A673 (cell line): ENCODE data around the gene SERPINA10. TPM values are rescaled to one million over a fixed set of nuclear protein-coding genes. Genes with fewer than 3 reads are reported as not detected.

Experiments used
- BruUV-seq: library from RNA; stranded (reverse); fragments of 400-500 nt; replicated peaks from 2 replicates; lab custom pipeline; 2021; lab: Mats Ljungman, UMichigan
- CTCF ChIA-PET: fragments of 300-600 bp; sonication (Branson Sonifier 250); formaldehyde crosslinking; loops from one replicate; lab custom pipeline; 2022; ENCODE audit warnings: antibody characterized with exemption; lab: Charles Lee
- POLR2A ChIA-PET: fragments of 300-600 bp; sonication (Branson Sonifier 250); formaldehyde crosslinking; loops from one replicate; lab custom pipeline; 2022; ENCODE audit warnings: antibody characterized with exemption; ENCODE audit not compliant: low non-redundant PET; lab: Charles Lee
- DNase-seq: peaks from one replicate; pipeline ENCODE4 v3.0.0-alpha.2; 2015; ENCODE audit warnings: low spot score
- H3K27ac ChIP-seq: fragments of 200-600 bp; sonication (generic); 2 replicates; pipeline ENCODE4 v1.5.1; 2016; ENCODE audit warnings: mixed run types, low read depth, mild to moderate bottlenecking, mixed read lengths, antibody characterized with exemption, low read length; ENCODE audit not compliant: poor library complexity, severe bottlenecking
- H3K27me3 ChIP-seq: fragments of 200-600 bp; sonication (generic); replicated peaks from 2 replicates; pipeline ENCODE4 v1.6.1; 2017; ENCODE audit warnings: mixed run types, low read depth, mild to moderate bottlenecking, mixed read lengths, antibody characterized with exemption, low read length; ENCODE audit not compliant: insufficient read depth, poor library complexity
- H3K36me3 ChIP-seq: fragments of 200-600 bp; sonication (generic); 2 replicates; pipeline ENCODE4 v1.6.1; 2016; ENCODE audit warnings: mixed run types, mild to moderate bottlenecking, mixed read lengths, antibody characterized with exemption, low read length; ENCODE audit not compliant: insufficient read depth, poor library complexity, severe bottlenecking
- H3K4me1 ChIP-seq: fragments of 200-600 bp; sonication (generic); 2 replicates; pipeline ENCODE4 v1.6.1; 2017; ENCODE audit warnings: mixed run types, mild to moderate bottlenecking, mixed read lengths, antibody characterized with exemption, low read length; ENCODE audit not compliant: insufficient read depth, poor library complexity, severe bottlenecking
- H3K4me3 ChIP-seq: fragments of 200-600 bp; sonication (generic); 2 replicates; pipeline ENCODE4 v1.5.1; 2016; ENCODE audit warnings: low read depth, mixed run types, mild to moderate bottlenecking, mixed read lengths, low read length; ENCODE audit not compliant: poor library complexity, severe bottlenecking
- H3K9me3 ChIP-seq: fragments of 200-600 bp; sonication (generic); 2 replicates; pipeline ENCODE4 v1.6.1; 2016; ENCODE audit warnings: mixed run types, low read depth, mild to moderate bottlenecking, mixed read lengths, antibody characterized with exemption, low read length; ENCODE audit not compliant: poor library complexity, severe bottlenecking
- CTCF ChIP-seq: fragments of 300-800, 200-600 bp; sonication (generic); conservative IDR thresholded peaks from 2 replicates; pipeline ENCODE4 v1.5.1; 2017; ENCODE audit warnings: low read depth, mild to moderate bottlenecking, antibody characterized with exemption, low read length, moderate library complexity, mixed read lengths
- EZH2 ChIP-seq: fragments of 200-600 bp; sonication (generic); IDR thresholded peaks from 2 replicates; pipeline ENCODE4 v1.6.1; 2017; ENCODE audit warnings: borderline replicate concordance, low read depth, mild to moderate bottlenecking, mixed read lengths, antibody characterized with exemption, low read length; ENCODE audit not compliant: poor library complexity, severe bottlenecking
- intact Hi-C: fragments of 100-400 bp; cut with micrococcal nuclease; formaldehyde crosslinking; loops from one replicate; pipeline ENCODE4 v1.10.0; 2022; ENCODE audit not compliant: unreplicated experiment
- total RNA-seq: library from RNA; stranded (reverse); gene quantifications from 2 replicates; pipeline ENCODE4 v1.2.3, GENCODE V29; 2021

Gene SERPINA10
- total RNA-seq, 1 experiment from 2014 or later = not detected

DNA sequence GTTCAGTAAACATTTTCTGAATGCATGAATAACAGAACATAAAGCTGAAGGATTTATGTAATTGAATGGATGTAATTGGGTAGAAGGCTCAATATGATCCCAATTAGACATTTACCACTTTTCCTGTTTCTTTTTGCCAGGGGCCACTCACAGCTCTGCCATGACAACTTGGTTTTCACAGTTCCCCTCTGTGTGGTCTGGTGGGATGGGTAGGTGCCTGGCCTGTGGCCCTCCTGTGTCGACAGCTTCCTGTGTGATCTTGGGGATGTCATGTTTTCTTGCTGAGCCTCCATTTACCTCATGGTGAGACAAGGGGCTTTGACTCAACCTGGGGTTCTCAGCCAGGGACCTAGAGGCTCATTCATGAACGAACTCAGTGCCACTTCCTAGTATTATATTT is 12.6 kb upstream of the SERPINA10 start:
- Histone ChIP-seq H3K9me3 (no peaks in the 10 kb centered on the region), H3K36me3 (no peaks in the 10 kb centered on the region), H3K4me3 (no peak overlapping the region), H3K4me1 (no peaks in the 10 kb centered on the region), H3K27me3 (no peaks in the 10 kb centered on the region), H3K27ac (no peak overlapping the region)
- intact Hi-C loops = no loop called here
- no peak for DNase-seq
- TF ChIP-seq EZH2 = no peak
- no peak for TF ChIP-seq CTCF
- POLR2A ChIA-PET = no interaction called here
- CTCF ChIA-PET = no interaction called here
- BruUV-seq = no TSS peak

- BruUV-seq = no TSS peak
- H3K4me3 ChIP-seq = no peak overlapping the region
- no peaks in the 10 kb centered on the region for H3K36me3 ChIP-seq
- H3K9me3 ChIP-seq = no peaks in the 10 kb centered on the region
- ChIA-PET POLR2A (no interaction called here), CTCF (no interaction called here)
- H3K27me3 ChIP-seq = no peaks in the 10 kb centered on the region
- no peak overlapping the region for H3K27ac ChIP-seq
- intact Hi-C loops = no loop called here
- no peak for DNase-seq
- H3K4me1 ChIP-seq = no peaks in the 10 kb centered on the region
- TF ChIP-seq EZH2 (no peak), CTCF (no peak)
Measured at GRCh38 chr14:94304243-94304642, 11.2 kb upstream of the SERPINA10 start.

GRCh38 chr14:94303111-94303510 is 10.0 kb upstream of the SERPINA10 start:
- intact Hi-C loops = no loop called here
- no peaks in the 10 kb centered on the region for H3K36me3 ChIP-seq

More at GRCh38 chr14:94303111-94303510, 10.0 kb upstream of the SERPINA10 start:
- ChIA-PET CTCF (no interaction called here), POLR2A (no interaction called here)
- H3K4me3 ChIP-seq = no peak overlapping the region
- TF ChIP-seq EZH2 = no peak
- TF ChIP-seq CTCF = no peak
- H3K4me1 ChIP-seq = no peaks in the 10 kb centered on the region
- BruUV-seq = no TSS peak
- H3K27me3 ChIP-seq = no peaks in the 10 kb centered on the region
- no peak for DNase-seq
- H3K9me3 ChIP-seq = no peaks in the 10 kb centered on the region
- H3K27ac ChIP-seq = no peak overlapping the region
